Natural killer cell (primary cell): ENCODE data around the gene CACNA2D4. TPM values are rescaled to one million over a fixed set of nuclear protein-coding genes. Genes with fewer than 3 reads are reported as not detected.
A peak's percentile ranks its signal among the peaks of the same experiment; 100 is the strongest.

Source experiments
- ATAC-seq, 3 donors: fragments of 150-1000 bp in 2 of 3; fragments of 200-7000 bp in 1 of 3; cut with Tn5 transposase; 1 replicate in 1 of 3; 2 replicates in 2 of 3; pipeline ENCODE4 v1.10.0; 2021; ENCODE audit warnings: mild to moderate bottlenecking in 2 of 3, moderate library complexity in 2 of 3
- DNase-seq, 2 donors: peaks; one replicate each; pipeline versions ENCODE4 v3.0.0 to v3.0.0-alpha.2; 2013 to 2021; ENCODE audit warnings: mixed read lengths in 1 of 2
- H3K27ac ChIP-seq: one replicate; pipeline ENCODE4 v1.5.1; 2013; ENCODE audit warnings: mild to moderate bottlenecking, low read length
- H3K27me3 ChIP-seq: one replicate; pipeline ENCODE4 v1.6.1; 2013; ENCODE audit warnings: low read length; ENCODE audit not compliant: control insufficient read depth, insufficient read depth
- H3K36me3 ChIP-seq: one replicate; pipeline ENCODE4 v1.6.1; 2013; ENCODE audit warnings: low read length; ENCODE audit not compliant: control insufficient read depth, insufficient read depth
- H3K4me1 ChIP-seq: one replicate; pipeline ENCODE4 v1.6.1; 2013; ENCODE audit warnings: low read length; ENCODE audit not compliant: control insufficient read depth, insufficient read depth
- H3K4me3 ChIP-seq: one replicate; pipeline ENCODE4 v1.5.1; 2013; ENCODE audit warnings: low read length
- H3K9me3 ChIP-seq: one replicate; pipeline ENCODE4 v1.6.1; 2013; ENCODE audit warnings: low read length; ENCODE audit not compliant: control insufficient read depth, insufficient read depth
- H3K27ac Mint-ChIP-seq, 2 donors: one replicate each; pipeline ENCODE4 v1.8.0; 2022; ENCODE audit warnings: mild to moderate bottlenecking in 2 of 2, mixed read lengths in 2 of 2, moderate library complexity in 1 of 2
- H3K27me3 Mint-ChIP-seq, 2 donors: one replicate each; pipeline ENCODE4 v1.8.0; 2022; ENCODE audit warnings: low read depth in 2 of 2, mixed read lengths in 2 of 2
- H3K36me3 Mint-ChIP-seq: one replicate; pipeline ENCODE4 v1.8.0; 2022; ENCODE audit warnings: mixed read lengths
- H3K4me1 Mint-ChIP-seq, 2 donors: one replicate each; pipeline ENCODE4 v1.8.0; 2022; ENCODE audit warnings: mixed read lengths in 2 of 2
- H3K4me3 Mint-ChIP-seq: one replicate; pipeline ENCODE4 v1.8.0; 2022; ENCODE audit warnings: mild to moderate bottlenecking, moderate library complexity, mixed read lengths
- H3K9me3 Mint-ChIP-seq, 2 donors: one replicate each; pipeline ENCODE4 v1.8.0; 2022; ENCODE audit warnings: mixed read lengths in 2 of 2
- CTCF ChIP-seq: fragments of 200-600 bp; IDR thresholded peaks from one replicate; pipeline ENCODE4 v1.8.0; 2022; ENCODE audit warnings: antibody characterized with exemption
- WGBS: methylation state at CpG from one replicate; pipeline ENCODE4 v1.1.7; 2013; ENCODE audit warnings: missing lambda C conversion rate; ENCODE audit not compliant: insufficient coverage; 5-methylcytosine and 5-hydroxymethylcytosine counted together
- intact Hi-C: fragments of 100-400 bp; cut with micrococcal nuclease; formaldehyde crosslinking; loops from one replicate; pipeline ENCODE4 v1.14.2; 2022
- total RNA-seq, 4 donors: library from RNA; stranded (reverse); fragments of 120-200 nt in 1 of 4; gene quantifications; one replicate each; pipeline versions ENCODE4 v1.2.3 to v1.2.4, GENCODE V29; 2013 to 2022

Gene CACNA2D4
- total RNA-seq, 3 donors from 2014 or later (not counting 1 experiment from before 2014, with no cell fraction given), result 26.5 to 49.6 (median 34.9) TPM

GRCh38 chr12:1797011-1797901 lies 121.2 kb downstream of the CACNA2D4 start:
- Histone ChIP-seq H3K36me3 (no peaks in the 10 kb centered on the region), H3K27ac (peak overlapping the region; percentile 75), H3K9me3 (no peaks in the 10 kb centered on the region), H3K4me3 (peak overlapping the region; percentile 75), H3K27me3 (no peaks in the 10 kb centered on the region), H3K4me1 (peaks cover 22% of the 10 kb centered on the region)
- H3K9me3 Mint-ChIP-seq, result no peaks in the 10 kb centered on the region
- intact Hi-C loops, result loop anchor here (5.0 kb wide), 1 partner anchor 495 kb away; no protein-coding TSS in a partner anchor
- no peak for TF ChIP-seq CTCF
- H3K36me3 Mint-ChIP-seq, result no peaks in the 10 kb centered on the region
- H3K4me1 Mint-ChIP-seq, result peaks cover 7 to 16% of the 10 kb centered on the region in 2 donors
- peak overlapping the region; percentile 72 to 83 for H3K27ac Mint-ChIP-seq
- peak in 1 of 2 donors; percentile 79 for DNase-seq
- WGBS, result 8% methylated on average over 71 of the region's 71 CpGs
- peak overlapping the region; percentile 90 for H3K4me3 Mint-ChIP-seq
- ATAC-seq, result peak in 1 of 3 donors; percentile 13
- H3K27me3 Mint-ChIP-seq, result no peaks in the 10 kb centered on the region

- H3K9me3 Mint-ChIP-seq, result no peaks in the 10 kb centered on the region
- H3K4me1 Mint-ChIP-seq, result peaks cover 10 to 18% of the 10 kb centered on the region in 2 donors
- peak in 1 of 2 donors; percentile 74 for DNase-seq
- Histone ChIP-seq H3K27ac (peak overlapping the region; percentile 75), H3K36me3 (no peaks in the 10 kb centered on the region), H3K4me1 (peaks cover 24% of the 10 kb centered on the region), H3K9me3 (no peaks in the 10 kb centered on the region), H3K27me3 (no peaks in the 10 kb centered on the region), H3K4me3 (peak overlapping the region; percentile 75)
- peak overlapping the region; percentile 90 for H3K4me3 Mint-ChIP-seq
- H3K27ac Mint-ChIP-seq, result peak overlapping the region; percentile 72 to 83
- ATAC-seq, result peak; percentile 28 to 46 (median 33)
- intact Hi-C loops, result loop anchor here (1.0 to 5.0 kb wide), 2 partner anchors 144 to 496 kb away; no protein-coding TSS in a partner anchor
- under 1% methylated on average over 43 of the region's 43 CpGs for WGBS
- no peaks in the 10 kb centered on the region for H3K36me3 Mint-ChIP-seq
- no peaks in the 10 kb centered on the region for H3K27me3 Mint-ChIP-seq
- TF ChIP-seq CTCF, result no peak
Measured at GRCh38 chr12:1796515-1797010, 121.9 kb downstream of the CACNA2D4 start.

GRCh38 chr12:1795785-1796514 lies 122.5 kb downstream of the CACNA2D4 start:
- WGBS, result 8% methylated on average over 45 of the region's 45 CpGs

More at GRCh38 chr12:1795785-1796514, 122.5 kb downstream of the CACNA2D4 start:
- Histone ChIP-seq H3K27ac (peak overlapping the region; percentile 75), H3K36me3 (no peaks in the 10 kb centered on the region), H3K4me3 (peak overlapping the region; percentile 75), H3K9me3 (no peaks in the 10 kb centered on the region), H3K27me3 (no peaks in the 10 kb centered on the region), H3K4me1 (peaks cover 29% of the 10 kb centered on the region)
- peak; percentile 89 for TF ChIP-seq CTCF
- H3K4me3 Mint-ChIP-seq, result peak overlapping the region; percentile 90
- DNase-seq (peak; percentile 92 to 97), ATAC-seq (peak; percentile 89 to 97 (median 95))
- H3K9me3 Mint-ChIP-seq, result no peaks in the 10 kb centered on the region
- no peaks in the 10 kb centered on the region for H3K36me3 Mint-ChIP-seq
- peaks cover 16 to 24% of the 10 kb centered on the region in 2 donors for H3K4me1 Mint-ChIP-seq
- H3K27ac Mint-ChIP-seq, result peak overlapping the region; percentile 72 to 83
- intact Hi-C loops, result loop anchor here (1.0 to 5.0 kb wide), 2 partner anchors 144 to 496 kb away; no protein-coding TSS in a partner anchor
- no peaks in the 10 kb centered on the region for H3K27me3 Mint-ChIP-seq
